Fibroblast of mammary gland (primary cell): ENCODE results near the gene KRT83.

Experiments used
- DNase-seq: peaks from one replicate; pipeline ENCODE4 v3.0.0-alpha.2; 2010; ENCODE audit warnings: low read depth
- H3K4me3 ChIP-seq: 2 replicates; pipeline ENCODE4 v1.5.1; 2011; ENCODE audit warnings: low read depth, mild to moderate bottlenecking, low read length, moderate library complexity; ENCODE audit not compliant: control insufficient read depth
- TF ChIP-seq, protein P1 (sequence below): conservative IDR thresholded peaks from 2 replicates; pipeline ENCODE4 v1.5.1; 2011; ENCODE audit warnings: low read depth, low read length, inconsistent platforms; ENCODE audit not compliant: control insufficient read depth, insufficient read depth

The KRT83 gene

DNA sequence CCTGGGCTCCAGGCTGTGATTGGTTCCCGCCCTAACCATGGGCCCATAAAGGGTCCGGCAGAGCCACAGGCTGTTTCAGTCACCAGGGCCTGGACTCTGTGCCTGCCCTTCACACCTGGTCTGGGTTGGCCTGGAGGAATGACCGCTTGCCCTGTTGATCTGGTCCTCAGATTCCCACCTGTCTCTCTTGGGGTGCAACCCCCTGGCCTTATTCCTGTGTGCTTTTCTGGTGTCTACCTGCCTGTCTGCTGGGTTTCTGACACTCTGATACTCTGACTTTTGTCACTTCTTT lies 2.9 kb upstream of the KRT83 start:
- TF ChIP-seq, protein P1, sequence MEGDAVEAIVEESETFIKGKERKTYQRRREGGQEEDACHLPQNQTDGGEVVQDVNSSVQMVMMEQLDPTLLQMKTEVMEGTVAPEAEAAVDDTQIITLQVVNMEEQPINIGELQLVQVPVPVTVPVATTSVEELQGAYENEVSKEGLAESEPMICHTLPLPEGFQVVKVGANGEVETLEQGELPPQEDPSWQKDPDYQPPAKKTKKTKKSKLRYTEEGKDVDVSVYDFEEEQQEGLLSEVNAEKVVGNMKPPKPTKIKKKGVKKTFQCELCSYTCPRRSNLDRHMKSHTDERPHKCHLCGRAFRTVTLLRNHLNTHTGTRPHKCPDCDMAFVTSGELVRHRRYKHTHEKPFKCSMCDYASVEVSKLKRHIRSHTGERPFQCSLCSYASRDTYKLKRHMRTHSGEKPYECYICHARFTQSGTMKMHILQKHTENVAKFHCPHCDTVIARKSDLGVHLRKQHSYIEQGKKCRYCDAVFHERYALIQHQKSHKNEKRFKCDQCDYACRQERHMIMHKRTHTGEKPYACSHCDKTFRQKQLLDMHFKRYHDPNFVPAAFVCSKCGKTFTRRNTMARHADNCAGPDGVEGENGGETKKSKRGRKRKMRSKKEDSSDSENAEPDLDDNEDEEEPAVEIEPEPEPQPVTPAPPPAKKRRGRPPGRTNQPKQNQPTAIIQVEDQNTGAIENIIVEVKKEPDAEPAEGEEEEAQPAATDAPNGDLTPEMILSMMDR = no peak
- no peak for DNase-seq
- no peak overlapping the region for H3K4me3 ChIP-seq

DNA sequence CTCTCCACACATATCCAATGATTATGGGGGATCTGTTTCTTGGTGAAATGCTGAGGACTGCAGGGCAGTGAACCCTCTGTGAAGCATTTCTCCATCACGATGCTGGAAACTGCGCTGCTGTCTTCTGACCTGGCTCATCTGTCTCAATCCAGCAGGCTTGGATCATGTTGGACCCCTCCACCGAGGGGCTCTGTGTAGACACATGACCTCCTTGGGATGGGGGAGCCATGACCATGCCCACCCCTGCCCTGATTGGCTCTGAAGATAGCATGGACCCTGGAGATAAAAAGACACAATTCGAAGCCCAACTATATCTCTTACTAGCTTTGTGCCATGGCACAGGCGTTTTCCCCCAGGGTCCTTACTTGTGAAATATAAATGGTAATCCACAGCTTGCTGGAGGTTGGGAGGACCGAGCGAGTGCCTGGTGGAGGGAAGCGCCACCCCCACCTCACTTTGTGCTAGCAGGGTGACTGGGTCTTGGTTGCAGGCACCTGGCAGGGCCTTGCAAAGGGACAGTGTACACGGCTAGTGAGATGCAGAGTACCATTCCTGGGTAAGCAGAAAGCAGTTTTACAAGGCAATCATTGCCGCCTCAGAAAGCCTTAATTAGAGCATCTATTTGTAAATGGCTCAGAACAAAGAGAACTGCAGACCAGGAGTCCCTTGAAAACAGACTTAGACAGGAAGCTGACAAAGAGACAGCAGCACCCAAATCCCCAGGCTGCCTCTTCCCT lies 2.4 kb upstream of the KRT83 start:
- TF ChIP-seq, protein P1 = no peak
- H3K4me3 ChIP-seq = no peak overlapping the region
- DNase-seq = no peak

DNA sequence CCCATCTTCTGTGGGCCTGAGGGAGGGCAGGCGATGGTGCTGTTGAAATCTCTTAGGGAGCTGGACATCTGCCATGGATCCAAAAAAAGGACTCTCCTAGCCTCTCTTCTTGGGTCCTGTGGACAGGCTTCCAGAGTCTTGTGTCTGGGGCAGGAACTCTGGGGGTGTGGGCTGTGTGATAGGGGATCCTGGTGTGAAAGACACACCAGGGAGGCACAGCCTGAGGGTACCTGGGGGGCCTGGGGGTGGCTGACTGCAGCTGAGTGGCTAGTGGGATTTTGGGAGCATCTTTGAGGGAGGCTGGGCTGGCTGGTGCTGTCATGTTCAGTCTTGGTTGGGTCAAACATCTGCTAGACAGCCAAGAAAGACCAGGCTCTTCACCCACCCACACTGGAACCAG lies 1.8 kb upstream of the KRT83 start:
- TF ChIP-seq, protein P1 = no peak
- DNase-seq = no peak
- no peak overlapping the region for H3K4me3 ChIP-seq

DNA sequence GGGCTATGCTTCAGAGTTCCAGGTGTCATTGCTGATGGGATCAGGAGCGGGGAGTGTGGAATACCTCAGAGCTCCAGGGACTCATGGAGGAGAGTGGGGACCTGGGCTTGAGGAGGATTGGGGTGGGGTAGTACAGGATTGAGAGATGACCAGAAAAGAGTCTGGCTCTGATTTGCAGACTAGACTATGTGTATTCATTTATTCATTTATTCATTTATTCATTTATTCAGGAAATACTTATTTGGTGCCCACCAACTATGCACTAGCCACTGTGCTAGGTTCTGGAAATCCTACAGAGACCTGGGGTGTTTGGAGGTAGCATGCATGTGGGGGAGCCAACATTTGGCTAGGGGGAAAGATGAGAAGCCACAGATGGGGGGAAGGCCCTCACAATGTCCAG lies 871 bp upstream of the KRT83 start:
- DNase-seq = no peak
- no peak overlapping the region for H3K4me3 ChIP-seq
- TF ChIP-seq, protein P1 = no peak

DNA sequence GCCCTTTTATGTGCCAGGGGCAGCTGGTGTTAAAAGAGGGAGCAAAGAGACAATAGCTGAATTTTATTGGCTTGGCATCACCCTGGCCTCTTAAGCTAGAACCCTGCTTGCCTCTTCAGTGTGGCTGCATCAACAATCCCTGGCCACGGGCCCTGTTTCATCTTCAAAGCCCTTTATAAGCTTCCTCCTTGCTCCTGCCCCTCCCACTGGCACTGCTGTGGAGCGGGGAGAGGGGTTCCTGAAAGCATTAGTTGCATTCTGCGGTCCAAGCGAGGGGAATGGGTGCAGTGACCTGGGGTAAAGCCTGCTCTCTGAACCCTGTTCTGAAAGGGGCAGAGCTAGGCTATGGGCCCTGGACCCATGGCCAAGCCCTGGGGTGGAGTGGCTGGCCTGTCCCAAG lies 220 bp upstream of the KRT83 start:
- no peak for DNase-seq
- H3K4me3 ChIP-seq = no peak overlapping the region
- TF ChIP-seq, protein P1 = no peak

DNA sequence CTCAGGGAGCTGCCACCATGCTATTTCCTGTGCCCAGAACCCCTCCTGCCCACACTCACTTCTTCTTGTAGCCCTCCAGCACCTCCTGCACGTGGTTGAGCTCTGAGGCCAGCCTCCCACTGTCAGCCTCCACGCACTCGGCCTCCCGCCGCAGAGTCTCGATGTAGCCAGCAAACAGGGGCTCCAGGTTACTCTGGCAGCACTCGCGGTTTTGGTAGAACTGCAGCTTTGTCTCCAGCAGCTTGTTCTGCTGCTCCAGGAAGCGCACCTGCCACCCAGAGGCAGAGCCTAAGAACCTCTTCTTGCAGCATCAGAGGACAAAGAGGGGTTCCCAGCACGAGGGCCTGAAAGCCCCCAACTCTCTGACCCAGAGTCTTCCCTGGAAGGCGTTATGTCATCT lies 2.1 kb downstream of the KRT83 start:
- no peak for DNase-seq
- TF ChIP-seq, protein P1 = no peak
- no peak overlapping the region for H3K4me3 ChIP-seq
